ENCODE data around the gene GJC2.
"Not testable (repeated sequence)": the region's sequence is repeated elsewhere in the genome, so short reads cannot be mapped to it uniquely, and the experiment has no call there.

GJC2 gene

GRCh38 chr1:228163776-228164519 lies 14.2 kb downstream of the GJC2 start:
- Mint-ChIP-seq H3K27ac (peak overlapping the region; percentile 91), H3K9me3 (no peaks in the 10 kb centered on the region), H3K4me3 (peak overlapping the region; percentile 70), H3K4me1 (ENCODE audit: low read depth) (peaks cover 42% of the 10 kb centered on the region), H3K27me3 (no peaks in the 10 kb centered on the region), H3K36me3 (ENCODE audit: low read depth) (peaks cover 2% of the 10 kb centered on the region)
- no peak for DNase-seq

GRCh38 chr1:228164561-228165371 lies 15.0 kb downstream of the GJC2 start:
- peaks cover 49% of the 10 kb centered on the region for H3K4me1 Mint-ChIP-seq (ENCODE audit: low read depth)
- peak overlapping the region; percentile 98 for H3K27ac Mint-ChIP-seq

GRCh38 chr1:228165372-228166169 lies 15.8 kb downstream of the GJC2 start, which contains the start of gene IBA57:
IBA57 (plus strand) TSS chr1:228165804; CDS start chr1:228165817, 13 bp downstream.
- H3K27me3 Mint-ChIP-seq, result no peaks in the 10 kb centered on the region
- peak; percentile 100 for DNase-seq
- H3K27ac Mint-ChIP-seq, result peak within 1 kb of the TSS; percentile 98
- H3K4me1 Mint-ChIP-seq (ENCODE audit: low read depth), result peaks cover 49% of the 10 kb centered on the region
- H3K9me3 Mint-ChIP-seq, result no peaks in the 10 kb centered on the region
- H3K36me3 Mint-ChIP-seq (ENCODE audit: low read depth), result peaks cover 9% of the 10 kb centered on the region
- H3K4me3 Mint-ChIP-seq, result peak within 1 kb of the TSS; percentile 82

More at GRCh38 chr1:228164561-228165371, 15.0 kb downstream of the GJC2 start:
- Mint-ChIP-seq H3K36me3 (ENCODE audit: low read depth) (peaks cover 9% of the 10 kb centered on the region), H3K27me3 (no peaks in the 10 kb centered on the region), H3K4me3 (peak overlapping the region; percentile 82), H3K9me3 (no peaks in the 10 kb centered on the region)
- DNase-seq, result no peak

GRCh38 chr1:228166170-228166936 lies 16.6 kb downstream of the GJC2 start:
- Mint-ChIP-seq H3K27me3 (no peaks in the 10 kb centered on the region), H3K4me1 (ENCODE audit: low read depth) (peaks cover 48% of the 10 kb centered on the region), H3K4me3 (peak overlapping the region; percentile 73), H3K27ac (peak overlapping the region; percentile 89), H3K9me3 (no peaks in the 10 kb centered on the region), H3K36me3 (ENCODE audit: low read depth) (peaks cover 9% of the 10 kb centered on the region)
- DNase-seq, result no peak

- no peak overlapping the region for H3K4me3 Mint-ChIP-seq
- no peaks in the 10 kb centered on the region for H3K9me3 Mint-ChIP-seq
- H3K36me3 Mint-ChIP-seq (ENCODE audit: low read depth), result peaks cover 9% of the 10 kb centered on the region
- H3K27ac Mint-ChIP-seq, result no peak overlapping the region
- no peaks in the 10 kb centered on the region for H3K27me3 Mint-ChIP-seq
- no peak for DNase-seq
- peaks cover 42% of the 10 kb centered on the region for H3K4me1 Mint-ChIP-seq (ENCODE audit: low read depth)
Measured at GRCh38 chr1:228168563-228169270, 19.0 kb downstream of the GJC2 start.

- Mint-ChIP-seq H3K27ac (no peak overlapping the region), H3K27me3 (no peaks in the 10 kb centered on the region), H3K4me1 (ENCODE audit: low read depth) (peaks cover 35% of the 10 kb centered on the region), H3K4me3 (no peak overlapping the region), H3K9me3 (no peaks in the 10 kb centered on the region), H3K36me3 (ENCODE audit: low read depth) (peaks cover 9% of the 10 kb centered on the region)
- DNase-seq, result no peak
Measured at GRCh38 chr1:228169345-228169744, 19.6 kb downstream of the GJC2 start.

- Mint-ChIP-seq H3K36me3 (ENCODE audit: low read depth) (peaks cover 15% of the 10 kb centered on the region), H3K27me3 (no peaks in the 10 kb centered on the region), H3K4me3 (no peak overlapping the region), H3K4me1 (ENCODE audit: low read depth) (peaks cover 27% of the 10 kb centered on the region), H3K27ac (no peak overlapping the region), H3K9me3 (no peaks in the 10 kb centered on the region)
- no peak for DNase-seq
Measured at GRCh38 chr1:228170666-228171065, 20.9 kb downstream of the GJC2 start.

- H3K27ac Mint-ChIP-seq, result no peak overlapping the region
- peaks cover 27% of the 10 kb centered on the region for H3K4me1 Mint-ChIP-seq (ENCODE audit: low read depth)
- no peak for DNase-seq
- H3K4me3 Mint-ChIP-seq, result no peak overlapping the region
- H3K9me3 Mint-ChIP-seq, result no peaks in the 10 kb centered on the region
- H3K27me3 Mint-ChIP-seq, result no peaks in the 10 kb centered on the region
- H3K36me3 Mint-ChIP-seq (ENCODE audit: low read depth), result peaks cover 15% of the 10 kb centered on the region
Measured at GRCh38 chr1:228171221-228171891, 21.6 kb downstream of the GJC2 start.

GRCh38 chr1:228172591-228173527 lies 23.1 kb downstream of the GJC2 start:
- Mint-ChIP-seq H3K9me3 (no peaks in the 10 kb centered on the region), H3K36me3 (ENCODE audit: low read depth) (peaks cover 18% of the 10 kb centered on the region), H3K4me1 (ENCODE audit: low read depth) (peaks cover 17% of the 10 kb centered on the region), H3K27me3 (no peaks in the 10 kb centered on the region), H3K4me3 (no peak overlapping the region), H3K27ac (peak overlapping the region; percentile 13)
- no peak for DNase-seq

GRCh38 chr1:228173528-228174481 lies 24.1 kb downstream of the GJC2 start:
- peaks cover 17% of the 10 kb centered on the region for H3K36me3 Mint-ChIP-seq (ENCODE audit: low read depth)
- not testable (repeated sequence) for H3K27ac Mint-ChIP-seq, H3K9me3 Mint-ChIP-seq, H3K4me3 Mint-ChIP-seq, H3K27me3 Mint-ChIP-seq
- peaks cover 17% of the 10 kb centered on the region for H3K4me1 Mint-ChIP-seq (ENCODE audit: low read depth)
- peak; percentile 47 for DNase-seq

GRCh38 chr1:228174482-228175315 lies 25.0 kb downstream of the GJC2 start:
- no peak overlapping the region for H3K27ac Mint-ChIP-seq
- H3K9me3 Mint-ChIP-seq, result no peaks in the 10 kb centered on the region
- peaks cover 10% of the 10 kb centered on the region for H3K36me3 Mint-ChIP-seq (ENCODE audit: low read depth)
- DNase-seq, result peak; percentile 42
- no peak overlapping the region for H3K4me3 Mint-ChIP-seq
- no peaks in the 10 kb centered on the region for H3K27me3 Mint-ChIP-seq
- peaks cover 8% of the 10 kb centered on the region for H3K4me1 Mint-ChIP-seq (ENCODE audit: low read depth)
